Vagina (tissue), 2 donors: ENCODE results near the gene KNOP1. TPM values are rescaled to one million over a fixed set of nuclear protein-coding genes. Genes with fewer than 3 reads are reported as not detected.

ENCODE experiments used
- DNase-seq, 2 donors: peaks; one replicate each; pipeline ENCODE4 v3.0.0-alpha.2; 2017; ENCODE audit errors: extremely low spot score in 2 of 2
- H3K27ac ChIP-seq: fragments of 200-600 bp; sonication (generic); one replicate; pipeline ENCODE4 v1.5.1; 2019
- H3K27me3 ChIP-seq: fragments of 200-600 bp; sonication (generic); one replicate; pipeline ENCODE4 v1.5.1; 2019
- H3K36me3 ChIP-seq, 2 donors: fragments of 200-600 bp; sonication (generic); one replicate each; pipeline ENCODE4 v1.5.1; 2017 to 2019
- H3K4me1 ChIP-seq: fragments of 200-600 bp; sonication (generic); one replicate; pipeline ENCODE4 v1.5.1; 2019
- H3K4me3 ChIP-seq, 2 donors: fragments of 200-600 bp; sonication (generic); 1 replicate in 1 of 2; 2 replicates in 1 of 2; pipeline ENCODE4 v1.5.1; 2016 to 2019
- H3K9me3 ChIP-seq: fragments of 200-600 bp; sonication (generic); one replicate; pipeline ENCODE4 v1.5.1; 2019
- POLR2A ChIP-seq, 2 donors: fragments of 450-650 bp; IDR thresholded peaks; one replicate each; pipeline ENCODE4 v1.6.1; 2017; ENCODE audit warnings: antibody characterized with exemption in 2 of 2, mild to moderate bottlenecking in 2 of 2, moderate library complexity in 2 of 2
- POLR2AphosphoS5 ChIP-seq, 2 donors: sonication (generic); formaldehyde crosslinking; IDR thresholded peaks; one replicate each; pipeline ENCODE4 v1.9.0; 2017; ENCODE audit warnings: antibody characterized with exemption in 2 of 2, mild to moderate bottlenecking in 2 of 2, low read depth in 1 of 2; ENCODE audit not compliant: insufficient read depth in 1 of 2
- intact Hi-C: fragments of 100-400 bp; cut with DNase I; formaldehyde crosslinking; loops from one replicate; pipeline ENCODE4 v1.15.1; 2023
- total RNA-seq: library from RNA; depleted of rRNA; stranded (reverse); fragments of >200 nt; gene quantifications from one replicate; pipeline ENCODE4 v1.2.3, GENCODE V29; 2016
- TF ChIP-seq, protein P1 (sequence below), 3 experiments: fragments of 450-650 bp in 2 of 3; fragments of 200-600 bp in 1 of 3; sonication (generic) in 1 of 3; IDR thresholded peaks; one replicate each; pipeline ENCODE4 v1.5.1; 2017 to 2019; ENCODE audit warnings: antibody characterized with exemption in 3 of 3, mild to moderate bottlenecking in 2 of 3, moderate library complexity in 2 of 3

Gene KNOP1
- total RNA-seq, 1 donor from 2014 or later, result 7.9 TPM

DNA sequence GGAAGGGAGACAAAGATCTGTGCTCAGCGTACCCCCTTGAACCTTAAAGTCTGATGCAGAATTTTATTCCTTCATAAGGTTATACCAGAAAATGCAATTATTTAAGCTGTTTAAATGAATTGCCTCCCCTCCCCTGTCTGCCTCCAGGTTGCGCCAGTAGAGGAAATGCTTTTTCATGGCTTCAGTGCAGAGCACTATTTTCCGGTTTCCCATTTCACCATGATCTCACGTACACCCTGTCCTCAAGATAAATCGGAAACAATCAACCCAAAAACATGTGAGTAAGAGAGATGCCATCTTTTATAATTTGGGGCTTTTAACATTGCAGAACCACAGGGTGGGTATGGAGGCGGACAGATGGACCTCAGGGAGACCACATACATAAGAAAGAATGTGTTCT lies 15.5 kb upstream of the KNOP1 start:
- no peak for DNase-seq
- Histone ChIP-seq H3K27me3 (no peaks in the 10 kb centered on the region), H3K9me3 (no peaks in the 10 kb centered on the region), H3K4me1 (no peaks in the 10 kb centered on the region), H3K36me3 (peaks cover 0 to 5% of the 10 kb centered on the region in 2 donors), H3K4me3 (no peak overlapping the region), H3K27ac (no peak overlapping the region)
- intact Hi-C loops, result no loop called here
- TF ChIP-seq POLR2AphosphoS5 (IDR thresholded peaks at IDR 0.05; ENCODE audit: insufficient read depth in 1 of 2, low read depth in 1 of 2) (no peak), POLR2A (IDR thresholded peaks at IDR 0.05) (no peak)
- TF ChIP-seq, protein P1, sequence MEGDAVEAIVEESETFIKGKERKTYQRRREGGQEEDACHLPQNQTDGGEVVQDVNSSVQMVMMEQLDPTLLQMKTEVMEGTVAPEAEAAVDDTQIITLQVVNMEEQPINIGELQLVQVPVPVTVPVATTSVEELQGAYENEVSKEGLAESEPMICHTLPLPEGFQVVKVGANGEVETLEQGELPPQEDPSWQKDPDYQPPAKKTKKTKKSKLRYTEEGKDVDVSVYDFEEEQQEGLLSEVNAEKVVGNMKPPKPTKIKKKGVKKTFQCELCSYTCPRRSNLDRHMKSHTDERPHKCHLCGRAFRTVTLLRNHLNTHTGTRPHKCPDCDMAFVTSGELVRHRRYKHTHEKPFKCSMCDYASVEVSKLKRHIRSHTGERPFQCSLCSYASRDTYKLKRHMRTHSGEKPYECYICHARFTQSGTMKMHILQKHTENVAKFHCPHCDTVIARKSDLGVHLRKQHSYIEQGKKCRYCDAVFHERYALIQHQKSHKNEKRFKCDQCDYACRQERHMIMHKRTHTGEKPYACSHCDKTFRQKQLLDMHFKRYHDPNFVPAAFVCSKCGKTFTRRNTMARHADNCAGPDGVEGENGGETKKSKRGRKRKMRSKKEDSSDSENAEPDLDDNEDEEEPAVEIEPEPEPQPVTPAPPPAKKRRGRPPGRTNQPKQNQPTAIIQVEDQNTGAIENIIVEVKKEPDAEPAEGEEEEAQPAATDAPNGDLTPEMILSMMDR (IDR thresholded peaks at IDR 0.05), result no peak

DNA sequence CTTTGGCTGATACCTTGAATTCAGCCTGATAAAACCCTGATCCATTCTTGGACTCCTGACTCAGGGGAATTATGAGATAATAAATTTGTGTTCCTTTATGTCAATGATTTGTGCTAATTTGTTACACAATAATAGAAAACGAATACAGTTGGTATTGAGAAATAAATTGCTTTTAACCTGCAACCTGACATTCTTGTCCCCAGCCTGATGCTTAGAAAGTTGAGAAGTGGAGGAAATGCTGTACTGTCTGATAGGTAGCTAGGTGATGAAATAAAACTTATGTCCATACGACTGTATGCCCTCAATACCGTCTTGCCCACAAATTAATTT lies 10.6 kb upstream of the KNOP1 start:
- DNase-seq, result no peak
- intact Hi-C loops, result no loop called here
- H3K36me3 ChIP-seq, result no peaks in the 10 kb centered on the region
- H3K9me3 ChIP-seq, result no peaks in the 10 kb centered on the region
- TF ChIP-seq, protein P1 (IDR thresholded peaks at IDR 0.05), result no peak
- TF ChIP-seq POLR2A (IDR thresholded peaks at IDR 0.05), result no peak
- TF ChIP-seq POLR2AphosphoS5 (IDR thresholded peaks at IDR 0.05; ENCODE audit: insufficient read depth in 1 of 2, low read depth in 1 of 2), result no peak
- no peaks in the 10 kb centered on the region for H3K27me3 ChIP-seq
- H3K27ac ChIP-seq, result no peak overlapping the region
- H3K4me3 ChIP-seq, result no peak overlapping the region
- H3K4me1 ChIP-seq, result no peaks in the 10 kb centered on the region

DNA sequence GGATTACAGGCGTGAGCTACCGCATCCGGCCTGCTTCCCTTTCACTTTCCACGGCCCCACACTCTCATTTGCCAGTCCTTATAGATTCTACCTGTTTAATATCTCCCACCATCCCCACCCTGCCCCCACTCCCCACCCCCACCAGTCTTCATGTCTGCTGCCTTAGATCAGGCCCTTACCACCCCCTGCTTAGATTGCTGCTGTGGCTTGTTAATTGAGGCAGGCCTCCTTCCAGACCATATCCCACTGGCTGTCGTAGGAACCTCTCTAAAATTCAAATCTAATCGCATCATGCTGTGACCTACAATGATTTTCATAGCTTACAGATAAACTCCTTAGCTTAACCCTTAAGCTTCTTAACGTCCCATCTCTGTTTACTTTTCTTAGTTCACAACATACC lies 5.0 kb upstream of the KNOP1 start:
- H3K4me1 ChIP-seq, result peaks cover 8% of the 10 kb centered on the region
- DNase-seq, result no peak

DNA sequence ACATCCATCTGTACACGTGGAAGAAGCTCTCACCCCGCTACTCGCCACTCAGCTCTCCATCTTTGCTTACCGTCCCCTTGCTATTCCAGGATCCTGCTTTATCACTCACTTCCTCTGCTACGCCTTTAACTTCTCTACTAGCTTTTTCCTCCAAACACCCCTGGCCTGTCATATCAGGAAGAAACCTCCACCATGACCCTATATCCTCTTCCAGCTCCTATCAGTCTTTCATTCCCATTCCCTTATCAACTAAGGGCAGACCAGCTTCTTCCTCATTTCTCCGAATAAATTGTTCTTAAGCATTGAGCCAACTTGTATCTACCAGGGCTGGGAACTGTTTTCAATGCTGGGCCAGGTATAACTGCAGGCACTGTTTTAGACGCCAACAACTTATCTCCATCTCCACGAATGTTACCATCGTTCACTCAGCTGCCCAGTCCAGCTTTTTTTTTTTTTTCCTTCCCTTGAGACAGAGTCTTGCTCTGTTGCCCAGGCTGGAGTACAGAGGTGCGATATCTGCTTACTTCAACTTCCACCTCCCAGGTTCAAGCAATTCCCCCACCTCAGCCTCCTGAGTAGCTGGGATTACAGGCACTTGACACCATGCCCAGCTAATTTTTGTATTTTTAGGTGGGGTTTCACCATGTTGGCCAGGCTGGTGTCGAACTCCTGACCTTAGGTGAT lies 4.4 kb upstream of the KNOP1 start:
- no peak for DNase-seq

More for the DNA sequence above, 5.0 kb upstream of the KNOP1 start:
- Histone ChIP-seq H3K4me3 (no peak overlapping the region), H3K9me3 (no peaks in the 10 kb centered on the region), H3K27me3 (no peaks in the 10 kb centered on the region), H3K27ac (no peak overlapping the region), H3K36me3 (no peaks in the 10 kb centered on the region)
- intact Hi-C loops, result no loop called here
- TF ChIP-seq, protein P1 (IDR thresholded peaks at IDR 0.05), result no peak
- no peak for TF ChIP-seq POLR2A (IDR thresholded peaks at IDR 0.05)
- TF ChIP-seq POLR2AphosphoS5 (IDR thresholded peaks at IDR 0.05; ENCODE audit: insufficient read depth in 1 of 2, low read depth in 1 of 2), result no peak

DNA sequence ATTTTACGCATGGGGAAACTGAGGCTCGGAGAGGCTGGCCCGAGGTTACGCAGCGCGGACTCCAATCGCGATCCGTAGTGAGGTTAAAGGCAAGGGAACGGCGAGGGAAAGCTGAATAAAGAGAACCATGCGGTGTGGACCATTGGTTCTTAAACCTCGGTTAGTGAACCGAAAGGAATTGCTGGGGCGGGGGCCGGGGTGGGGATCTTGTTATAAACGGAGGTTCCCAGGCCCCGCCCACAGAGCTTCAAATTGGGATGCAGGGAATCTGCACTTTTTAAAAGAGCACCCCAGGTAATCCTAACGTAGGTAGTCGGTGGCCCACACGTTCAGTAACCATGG lies 568 bp upstream of the KNOP1 start:
- H3K27ac ChIP-seq, result peak overlapping the region; percentile 77
- H3K4me1 ChIP-seq, result peaks cover 27% of the 10 kb centered on the region
- H3K27me3 ChIP-seq, result no peaks in the 10 kb centered on the region
- peaks cover 0 to 10% of the 10 kb centered on the region in 2 donors for H3K36me3 ChIP-seq
- TF ChIP-seq POLR2AphosphoS5 (IDR thresholded peaks at IDR 0.05; ENCODE audit: insufficient read depth in 1 of 2, low read depth in 1 of 2) (no peak), POLR2A (IDR thresholded peaks at IDR 0.05) (no peak)
- TF ChIP-seq, protein P1 (IDR thresholded peaks at IDR 0.05), result no peak
- intact Hi-C loops, result loop anchor here (5.0 kb wide), 1 partner anchor 164 kb away; the partner anchor contains the start of gene GPRC5B
- no peaks in the 10 kb centered on the region for H3K9me3 ChIP-seq
- DNase-seq, result no peak
- peak overlapping the region; percentile 85 to 99 for H3K4me3 ChIP-seq

More for the DNA sequence above, 4.4 kb upstream of the KNOP1 start:
- Histone ChIP-seq H3K9me3 (no peaks in the 10 kb centered on the region), H3K27ac (no peak overlapping the region), H3K4me3 (no peak overlapping the region), H3K36me3 (no peaks in the 10 kb centered on the region), H3K27me3 (no peaks in the 10 kb centered on the region), H3K4me1 (peaks cover 8% of the 10 kb centered on the region)
- TF ChIP-seq POLR2A (IDR thresholded peaks at IDR 0.05), result no peak
- TF ChIP-seq, protein P1 (IDR thresholded peaks at IDR 0.05), result no peak
- TF ChIP-seq POLR2AphosphoS5 (IDR thresholded peaks at IDR 0.05; ENCODE audit: insufficient read depth in 1 of 2, low read depth in 1 of 2), result no peak
- intact Hi-C loops, result no loop called here
